Activated CD8-positive, alpha-beta memory T cell treated with anti-CD3 and anti-CD28 coated beads, Interleukin-2, amount 50 U/mL, for 48 hours (primary cell): ENCODE results near the gene TRMT10B.
"Not testable (repeated sequence)": the region's sequence is repeated elsewhere in the genome, so short reads cannot be mapped to it uniquely, and the experiment has no call there.

Experiments
- DNase-seq: peaks from one replicate; pipeline ENCODE4 v3.0.0-alpha.2; 2020

TRMT10B gene

GRCh38 chr9:37801959-37802711, 48.5 kb downstream of the TRMT10B start:
- no peak for DNase-seq

GRCh38 chr9:37806271-37806670, 52.7 kb downstream of the TRMT10B start:
- DNase-seq: no peak

GRCh38 chr9:37809676-37810075, 56.1 kb downstream of the TRMT10B start:
- DNase-seq: not testable (repeated sequence)

GRCh38 chr9:37811906-37812476, 58.4 kb downstream of the TRMT10B start:
- DNase-seq: no peak

GRCh38 chr9:37812773-37813379, 59.3 kb downstream of the TRMT10B start:
- DNase-seq: no peak

GRCh38 chr9:37818849-37819248, 65.2 kb downstream of the TRMT10B start:
- no peak for DNase-seq

- DNase-seq: no peak
These were observed 66.5 kb downstream of the TRMT10B start for GRCh38 chr9:37820142-37820541.

GRCh38 chr9:37825174-37825573, 71.6 kb downstream of the TRMT10B start:
- not testable (repeated sequence) for DNase-seq

GRCh38 chr9:37827483-37828165, 74.0 kb downstream of the TRMT10B start:
- DNase-seq: no peak
